Measurements from ENCODE around the gene SNX3.
"Not testable (repeated sequence)": the region's sequence is repeated elsewhere in the genome, so short reads cannot be mapped to it uniquely, and the experiment has no call there.

The SNX3 gene

DNA sequence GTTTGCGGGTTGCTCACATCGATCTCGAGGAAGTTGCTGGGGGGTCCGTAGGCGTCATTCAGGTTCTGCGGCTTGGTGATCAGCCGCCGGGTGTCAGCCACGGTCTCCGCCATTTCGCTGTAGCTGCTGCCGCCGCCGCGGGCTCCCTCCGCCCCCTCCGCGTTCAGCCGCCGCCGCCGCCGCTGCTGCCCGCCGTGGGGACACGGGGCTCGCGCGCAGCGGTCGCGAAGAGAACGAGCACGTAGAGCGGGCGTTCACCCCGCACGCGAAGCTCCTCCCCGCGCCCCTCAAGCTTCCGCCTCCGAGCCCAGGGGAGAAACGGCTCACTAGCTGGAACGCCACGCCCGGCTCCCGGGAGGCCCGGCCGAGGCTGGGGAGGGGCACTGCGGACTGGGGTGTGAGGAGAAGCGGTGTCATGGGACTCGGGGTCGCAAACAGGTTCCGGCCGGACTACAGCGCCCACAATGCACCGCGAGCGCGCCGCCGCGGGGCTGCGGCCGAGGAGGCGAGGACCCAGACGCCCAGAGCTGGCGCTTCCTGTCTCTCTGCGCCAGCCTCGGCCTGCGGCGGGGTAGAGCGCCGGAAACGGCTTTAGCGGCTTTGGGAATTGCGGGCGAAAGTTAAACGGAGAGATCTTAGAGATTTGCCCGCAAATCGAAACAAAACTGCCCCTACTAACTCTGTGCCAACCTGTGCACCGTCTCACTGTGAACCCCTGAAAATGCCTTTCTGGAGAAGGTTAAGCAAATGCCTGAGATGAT lies at the start of gene SNX3:
Gene SNX3 (minus strand): TSS at position 232 of the 761 bp plus-strand sequence. CDS start 119 bp downstream, at position 113.
- DNase-seq (ENCODE audit: low read depth) = peak; percentile 85

DNA sequence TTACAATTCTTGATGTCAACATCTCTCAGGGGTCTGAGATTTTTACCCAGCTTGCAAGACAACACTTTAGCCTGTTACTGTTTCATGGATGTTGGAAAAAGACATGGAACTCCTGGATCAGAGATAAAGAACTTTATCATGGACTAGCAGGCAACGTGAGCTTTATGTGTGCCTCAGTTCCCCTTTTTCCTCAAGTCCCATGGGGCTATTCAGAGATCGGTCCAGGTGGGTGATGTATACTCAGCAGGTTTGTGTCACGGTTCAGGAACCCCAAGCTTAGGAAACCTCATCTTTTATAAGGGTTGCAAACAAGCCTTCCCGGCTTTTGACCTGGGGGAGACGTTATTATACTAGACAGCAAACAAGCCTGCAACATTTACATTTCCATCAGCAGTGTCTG lies 49.0 kb upstream of the SNX3 start:
- no peak for DNase-seq (ENCODE audit: low read depth)

DNA sequence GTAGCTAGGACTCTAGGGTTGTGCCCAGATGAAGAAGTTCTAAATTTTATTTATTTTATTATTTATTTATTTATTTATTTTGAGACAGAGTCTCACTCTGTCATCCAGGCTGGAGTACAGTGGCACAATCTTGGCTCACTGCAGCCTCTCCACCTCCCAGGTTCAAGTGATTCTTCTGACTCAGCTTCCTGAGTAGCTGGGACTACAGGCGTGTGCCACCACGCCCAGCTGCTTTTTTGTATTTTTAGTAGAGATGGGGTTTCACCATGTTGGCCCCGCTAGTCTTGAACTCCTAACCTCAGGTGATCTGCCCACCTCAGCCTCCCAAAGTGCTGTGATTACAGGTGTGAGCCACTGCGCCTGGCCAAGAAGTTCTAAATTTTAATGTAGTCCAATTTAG lies 47.8 kb upstream of the SNX3 start:
- not testable (repeated sequence) for DNase-seq (ENCODE audit: low read depth)

DNA sequence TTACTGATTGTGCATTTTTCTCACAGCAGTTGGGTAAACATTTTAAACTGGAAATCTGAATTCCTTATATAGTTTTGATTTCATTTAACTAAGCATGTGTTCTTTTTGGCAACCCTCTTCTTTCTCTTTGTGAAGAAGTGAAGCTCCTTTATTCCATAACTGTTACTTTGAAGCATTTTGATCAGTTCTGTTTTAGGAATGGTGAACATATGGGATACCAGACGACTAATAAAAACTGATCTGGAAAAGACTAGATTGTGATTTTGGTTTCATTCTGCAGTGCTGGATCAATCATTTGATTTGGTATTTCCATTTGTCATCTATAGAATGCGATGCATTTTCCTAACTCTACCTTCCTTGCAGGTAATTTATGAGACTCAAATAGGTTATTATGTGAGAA lies 43.8 kb upstream of the SNX3 start:
- DNase-seq (ENCODE audit: low read depth) = no peak

DNA sequence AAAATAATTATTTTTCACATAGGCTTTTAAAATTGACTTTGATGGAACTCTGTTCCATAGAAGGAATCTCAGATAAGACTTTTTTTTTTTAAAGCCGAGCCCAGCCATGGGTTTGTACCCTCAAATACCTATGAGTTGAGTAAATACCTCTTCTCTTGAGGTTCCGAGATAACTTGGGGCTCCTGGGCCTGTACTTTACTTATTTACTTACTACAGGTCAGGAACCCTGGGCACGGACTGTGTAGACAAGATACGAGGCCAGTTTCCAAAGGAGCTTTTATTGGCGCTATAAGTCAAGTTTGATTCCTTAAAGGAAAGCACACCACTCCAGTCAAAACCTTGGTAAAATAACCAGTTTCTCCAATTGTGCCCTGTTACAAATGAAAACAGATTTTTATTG lies 41.5 kb upstream of the SNX3 start:
- DNase-seq (ENCODE audit: low read depth) = no peak

DNA sequence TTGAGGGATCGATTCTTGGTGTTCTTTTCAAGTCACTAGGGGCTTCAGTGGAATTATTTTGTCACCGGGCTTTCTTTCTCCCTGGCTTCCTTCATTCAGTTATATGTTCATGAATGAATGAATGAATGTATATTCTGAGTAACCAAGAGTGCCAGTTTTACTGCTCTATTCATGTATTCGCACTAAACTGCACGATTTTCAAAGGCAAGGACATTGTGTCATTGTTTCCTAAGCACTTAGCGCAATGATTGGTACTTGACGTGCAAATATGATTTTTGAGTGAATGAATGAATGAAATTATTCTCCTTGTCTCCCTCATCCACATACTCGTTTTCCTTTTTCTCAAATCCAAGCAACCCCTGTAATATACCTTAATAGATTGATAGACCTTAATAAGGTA lies 34.8 kb upstream of the SNX3 start:
- DNase-seq (ENCODE audit: low read depth) = no peak

DNA sequence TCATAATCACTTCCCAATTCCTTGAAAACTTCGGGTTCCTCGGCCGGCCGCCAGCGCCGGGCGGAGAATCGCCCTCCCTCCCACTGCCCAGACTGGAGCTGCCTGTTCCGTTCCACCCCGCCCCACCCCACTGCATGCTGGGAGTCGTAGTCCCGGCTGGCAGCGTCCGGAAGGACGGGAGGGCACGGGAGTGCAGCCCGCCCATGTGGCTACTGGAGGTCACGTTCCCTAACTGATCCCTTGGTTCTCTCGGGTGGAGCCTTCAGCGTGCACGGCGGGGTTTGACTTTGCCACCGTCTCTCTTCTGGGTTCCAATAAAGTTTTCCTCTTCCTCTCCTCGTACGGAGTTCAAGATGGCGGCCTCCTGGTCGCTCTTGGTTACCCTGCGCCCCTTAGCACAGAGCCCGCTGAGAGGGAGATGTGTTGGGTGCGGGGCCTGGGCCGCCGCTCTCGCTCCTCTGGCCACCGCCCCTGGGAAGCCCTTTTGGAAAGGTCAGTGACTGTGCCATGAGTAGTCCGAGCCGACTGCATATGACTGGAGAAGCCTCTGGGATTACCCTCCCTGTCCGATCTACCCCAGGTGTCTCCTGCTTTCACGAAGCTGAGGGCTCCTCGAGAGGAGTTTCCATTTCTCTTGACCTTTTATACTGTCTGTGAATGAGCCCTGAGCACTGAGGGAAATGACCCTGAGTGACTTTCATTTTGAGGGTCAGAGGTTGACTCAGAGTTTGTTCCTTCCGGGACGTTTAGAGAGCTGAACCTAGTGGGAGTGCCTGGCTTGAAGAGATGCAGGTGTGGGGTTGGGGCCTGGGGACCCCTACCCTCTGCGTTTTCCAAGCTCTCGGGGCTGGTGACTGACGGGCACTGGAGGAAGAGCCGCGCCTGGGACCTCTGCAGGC lies 34.1 kb upstream of the SNX3 start, which contains the start of gene AFG1L:
Gene AFG1L (plus strand): TSS at position 328 of the 899 bp plus-strand sequence. CDS start 26 bp downstream, at position 354.
- peak; percentile 68 for DNase-seq (ENCODE audit: low read depth)

- DNase-seq (ENCODE audit: low read depth) = no peak
Observed at GRCh38 chr6:108294297-108294726, 33.5 kb upstream of the SNX3 start.

DNA sequence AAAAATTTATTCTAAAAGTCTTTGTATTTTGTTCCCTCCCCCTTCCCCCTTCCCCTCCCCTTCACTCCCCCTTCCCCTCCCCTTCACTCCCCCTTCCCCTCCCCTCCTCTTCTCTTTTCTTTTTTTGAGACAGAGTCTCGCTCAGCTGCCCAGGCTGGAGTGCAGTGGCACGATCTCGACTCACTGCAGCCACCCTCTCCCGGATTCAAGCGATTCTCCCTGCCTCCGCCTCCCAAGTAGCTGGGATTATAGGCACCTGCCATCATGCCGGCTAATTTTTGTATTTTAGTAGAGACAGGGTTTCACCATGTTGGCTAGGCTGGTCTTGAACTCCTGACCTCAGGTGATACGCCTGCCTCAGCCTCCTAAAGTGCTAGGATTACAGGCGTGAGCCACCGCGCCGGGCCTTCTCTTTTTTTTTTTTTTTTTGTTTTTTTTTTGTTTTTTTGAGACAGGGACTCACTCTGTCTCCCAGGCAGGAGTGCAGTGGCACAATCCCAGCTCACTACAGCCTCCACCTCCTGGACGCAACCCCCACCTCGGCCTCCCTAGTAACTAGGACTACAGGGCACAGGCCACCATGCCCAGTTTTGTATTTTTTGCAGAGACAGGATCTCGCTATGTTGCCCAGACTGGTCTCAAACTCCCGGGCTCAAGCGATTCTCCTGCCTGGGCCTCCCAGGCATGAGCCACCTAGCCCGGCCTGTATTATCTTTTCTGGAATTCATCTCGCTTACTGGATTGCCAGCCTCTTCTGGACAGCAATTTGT lies 32.9 kb upstream of the SNX3 start:
- no peak for DNase-seq (ENCODE audit: low read depth)

GRCh38 chr6:108292561-108292960 lies 31.7 kb upstream of the SNX3 start:
- not testable (repeated sequence) for DNase-seq (ENCODE audit: low read depth)

DNA sequence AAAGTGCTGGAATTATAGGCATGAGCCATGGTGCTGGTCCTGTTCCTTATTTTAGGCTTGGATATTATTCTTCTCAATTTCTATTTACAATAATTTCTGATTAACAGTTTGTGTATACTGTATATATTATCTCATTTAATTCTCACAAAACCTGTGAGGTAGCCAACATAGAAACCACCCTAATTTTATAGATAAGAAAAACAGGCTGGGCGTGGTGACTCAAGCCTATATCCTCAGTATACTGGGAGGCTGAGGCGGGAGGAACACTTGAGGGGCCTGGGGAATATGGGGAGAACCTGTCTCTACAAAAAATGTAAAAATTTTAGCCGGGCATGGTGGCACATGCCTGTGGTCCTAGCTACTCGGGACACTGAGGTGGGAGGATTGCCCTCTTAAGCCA lies 30.3 kb upstream of the SNX3 start:
- no peak for DNase-seq (ENCODE audit: low read depth)

DNA sequence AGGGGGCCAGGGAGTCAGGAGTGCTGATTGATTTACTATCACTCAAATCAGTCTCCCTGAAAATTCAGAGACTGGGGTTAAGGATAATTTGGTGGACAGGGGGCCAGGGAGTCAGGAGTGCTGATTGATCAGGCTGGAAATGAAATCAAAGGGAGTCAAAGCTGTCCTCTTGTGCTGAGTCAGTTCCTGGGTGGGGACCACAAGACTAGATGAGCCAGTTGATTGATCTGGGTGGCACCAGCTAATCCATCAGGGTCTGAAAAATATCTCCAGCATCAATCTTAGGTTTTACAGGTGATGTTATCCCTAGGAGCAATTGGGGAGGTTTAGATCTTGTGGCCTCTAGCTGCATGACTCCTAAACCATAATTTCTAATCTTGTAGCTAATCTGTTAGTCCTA lies 27.9 kb upstream of the SNX3 start:
- DNase-seq (ENCODE audit: low read depth) = no peak

DNA sequence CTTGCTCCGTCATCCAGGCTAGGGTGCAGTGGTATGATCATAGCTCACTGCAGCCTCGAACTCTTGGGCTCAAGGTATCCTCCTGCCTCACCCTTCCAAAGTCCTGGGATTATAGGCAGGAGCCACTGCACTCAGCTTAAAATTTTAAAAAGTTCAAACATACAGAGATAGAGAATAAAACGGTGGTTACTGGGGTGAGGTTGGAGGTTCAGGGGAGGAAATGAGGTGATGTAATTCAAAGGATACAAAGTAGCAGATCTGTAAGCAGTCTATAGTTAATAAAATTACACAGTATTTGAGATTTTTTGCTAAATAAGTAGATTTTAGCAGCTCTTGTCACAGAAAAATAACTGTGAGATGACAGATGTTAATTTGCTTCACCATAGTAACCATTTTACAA lies 26.5 kb upstream of the SNX3 start:
- DNase-seq (ENCODE audit: low read depth) = no peak

DNA sequence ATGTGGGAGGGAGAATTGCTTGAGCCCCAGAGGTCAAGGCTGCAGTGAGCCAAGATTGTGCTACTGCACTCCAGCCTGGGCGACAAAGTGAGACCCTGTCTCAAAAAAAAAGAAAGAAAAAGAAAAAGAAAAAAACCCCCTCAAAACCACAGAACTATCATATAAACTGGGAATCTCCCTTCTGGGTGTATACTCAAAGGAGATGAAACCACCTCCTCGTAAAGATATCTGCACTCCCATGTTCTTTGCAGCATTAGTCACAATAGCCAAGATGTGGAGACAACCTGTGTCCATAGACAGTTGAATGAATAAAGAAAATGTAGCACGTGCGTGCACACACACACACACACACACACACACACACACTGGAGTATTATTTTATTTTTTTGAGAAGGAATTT lies 25.5 kb upstream of the SNX3 start:
- DNase-seq (ENCODE audit: low read depth) = no peak

DNA sequence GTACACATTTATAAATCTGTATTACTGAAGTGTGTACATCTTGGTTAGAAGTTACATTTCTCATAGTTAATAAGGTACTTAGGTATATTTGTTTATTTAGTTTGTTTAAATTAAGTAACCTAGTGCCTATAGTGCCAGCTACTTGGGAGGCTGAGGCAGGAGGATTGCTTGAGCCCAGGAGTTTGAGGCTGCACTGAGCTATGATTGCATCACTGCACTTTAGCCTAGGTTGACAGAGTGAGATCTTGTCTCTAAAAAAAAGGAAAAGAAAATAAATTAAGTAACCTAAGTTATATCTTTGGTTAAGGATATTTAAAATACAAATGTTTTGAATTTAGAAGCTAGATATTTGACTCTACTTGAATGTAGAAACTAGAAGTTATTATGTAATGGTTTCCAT lies 24.5 kb upstream of the SNX3 start:
- no peak for DNase-seq (ENCODE audit: low read depth)

GRCh38 chr6:108277831-108278230 lies 17.0 kb upstream of the SNX3 start:
- no peak for DNase-seq (ENCODE audit: low read depth)

DNA sequence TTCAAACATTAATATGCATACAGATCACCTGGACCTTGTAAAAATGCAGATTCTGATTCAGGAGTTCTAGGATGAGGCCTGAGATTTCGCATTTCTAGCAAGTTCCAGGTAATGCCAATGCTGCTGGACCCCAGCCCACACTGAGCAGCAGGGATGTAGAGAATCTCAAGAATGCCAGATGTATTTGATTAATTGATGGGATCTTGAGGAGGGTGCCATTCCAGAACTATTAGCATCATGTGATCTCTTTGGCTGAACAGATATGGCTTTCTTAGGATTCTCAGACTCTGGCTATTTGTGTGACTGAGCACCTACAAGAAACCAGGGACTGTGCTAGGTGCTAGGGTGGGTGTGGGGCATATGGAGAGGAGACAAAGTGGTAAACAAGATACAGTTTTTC lies 16.5 kb upstream of the SNX3 start:
- no peak for DNase-seq (ENCODE audit: low read depth)

DNA sequence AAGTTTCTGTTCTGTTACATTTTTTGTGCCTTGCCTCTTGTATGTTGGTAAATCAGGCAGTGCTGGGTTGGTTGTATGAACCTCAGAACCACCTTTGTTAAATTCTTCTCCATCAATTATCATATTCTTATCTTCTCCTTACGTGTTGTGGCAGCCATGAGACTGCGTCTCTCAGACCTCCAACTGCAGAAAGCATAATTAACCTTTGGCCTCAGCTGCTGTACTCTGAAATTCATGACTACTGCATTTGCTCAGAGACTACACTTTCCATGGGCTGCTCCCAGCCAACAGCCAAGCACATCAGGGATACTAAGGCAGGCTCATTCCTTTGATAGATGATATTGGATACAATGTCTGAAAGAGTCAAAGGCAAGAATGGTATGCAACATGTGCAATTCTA lies 15.1 kb upstream of the SNX3 start:
- DNase-seq (ENCODE audit: low read depth) = no peak

DNA sequence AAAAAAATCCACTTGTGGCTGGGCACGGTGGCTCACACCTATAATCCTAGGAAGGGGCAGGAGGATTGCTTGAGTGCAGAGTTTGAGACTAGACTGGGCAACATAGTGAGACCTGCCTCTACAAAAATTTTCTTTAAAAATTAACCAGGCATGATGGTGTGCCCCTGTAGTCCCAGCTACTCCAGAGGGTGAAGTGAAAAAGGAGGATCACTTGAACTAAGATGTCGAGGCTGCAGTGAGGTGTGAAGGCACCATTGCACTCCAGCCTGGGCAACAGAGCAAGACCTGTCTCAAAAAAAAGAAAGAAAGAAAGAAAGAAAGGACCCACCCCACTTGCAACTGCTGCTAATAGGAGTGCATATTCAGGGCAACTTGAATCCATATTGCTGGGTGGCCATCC lies 13.7 kb upstream of the SNX3 start:
- no peak for DNase-seq (ENCODE audit: low read depth)

DNA sequence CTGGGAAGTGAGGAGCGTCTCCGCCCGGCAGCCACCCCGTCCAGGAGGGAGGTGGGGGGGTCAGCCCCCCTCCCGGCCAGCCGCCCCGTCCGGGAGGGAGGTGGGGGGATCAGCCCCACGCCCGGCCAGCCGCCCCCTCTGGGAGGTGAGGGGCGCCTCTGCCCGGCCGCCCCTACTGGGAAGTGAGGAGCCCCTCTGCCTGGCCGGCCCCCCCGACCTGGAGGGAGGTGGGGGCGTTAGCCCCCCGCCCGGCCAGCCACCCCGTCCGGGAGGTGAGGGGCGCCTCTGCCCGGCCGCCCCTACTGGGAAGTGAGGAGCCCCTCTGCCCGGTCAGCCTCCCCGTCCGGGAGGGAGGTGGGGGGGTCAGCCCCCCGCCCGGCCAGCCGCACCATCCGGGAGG lies 9.1 kb upstream of the SNX3 start:
- DNase-seq (ENCODE audit: low read depth) = not testable (repeated sequence)

DNA sequence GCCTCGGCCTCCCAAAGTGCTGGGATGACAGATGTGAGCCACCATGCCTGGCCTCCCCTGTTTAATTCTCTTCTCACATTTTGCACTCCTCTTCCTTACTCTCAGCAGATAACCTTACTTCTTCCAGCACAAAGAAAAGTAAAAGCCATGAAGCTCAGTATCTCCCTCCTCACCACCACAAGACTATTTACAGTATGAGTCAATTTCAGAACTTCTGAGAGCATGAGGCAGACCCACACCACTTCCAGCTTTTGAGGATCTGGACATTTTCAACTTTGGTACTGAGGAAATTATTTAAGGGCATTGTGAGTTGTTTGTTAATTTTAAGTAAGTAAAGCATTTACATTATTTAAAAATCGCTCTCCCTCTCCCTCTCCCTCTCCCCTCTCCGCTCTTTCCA lies 8.0 kb upstream of the SNX3 start:
- DNase-seq (ENCODE audit: low read depth) = no peak

DNA sequence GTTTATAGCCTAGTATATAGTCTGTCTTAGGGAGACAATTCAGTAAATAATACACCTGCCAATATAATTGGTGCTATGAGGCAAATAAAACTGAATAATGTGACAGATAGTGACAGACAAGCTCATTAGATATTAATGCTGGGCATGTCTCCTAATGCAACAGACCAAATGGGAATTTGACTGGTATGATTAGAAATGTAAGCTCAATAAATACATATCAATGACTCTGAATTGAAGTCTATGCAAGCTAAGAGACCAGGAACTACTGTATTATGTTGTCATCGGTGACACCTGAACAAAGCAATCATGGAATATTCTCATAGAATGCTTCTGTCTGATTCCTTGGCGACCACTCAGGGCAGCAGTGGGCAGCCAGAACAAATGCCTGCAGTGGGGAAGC lies 2.5 kb upstream of the SNX3 start:
- no peak for DNase-seq (ENCODE audit: low read depth)
